NB4 (cell line): Measurements from ENCODE around the gene ILK.

Experiments
- DNase-seq: peaks from one replicate; pipeline ENCODE4 v3.0.0; 2010; ENCODE audit warnings: low read depth
- H3K4me3 ChIP-seq: one replicate; pipeline ENCODE4 v1.5.1; 2011; ENCODE audit warnings: mild to moderate bottlenecking, low read depth, low read length, moderate library complexity
- MYC ChIP-seq: IDR thresholded peaks from 2 replicates; pipeline ENCODE4 v1.6.1; 2011; ENCODE audit warnings: low read depth, low read length
- POLR2A ChIP-seq: IDR thresholded peaks from 2 replicates; pipeline ENCODE4 v1.6.1; 2011; ENCODE audit warnings: mild to moderate bottlenecking; ENCODE audit not compliant: insufficient read length; ENCODE audit errors: extremely low read depth
- TF ChIP-seq, protein P1 (sequence below): IDR thresholded peaks from 2 replicates; pipeline ENCODE4 v1.6.1; 2011; ENCODE audit warnings: low read depth, low read length
- TF ChIP-seq, protein P2 (sequence below): IDR thresholded peaks from one replicate; pipeline ENCODE4 v1.5.1; 2012; ENCODE audit warnings: low read depth, low read length

The ILK gene

DNA sequence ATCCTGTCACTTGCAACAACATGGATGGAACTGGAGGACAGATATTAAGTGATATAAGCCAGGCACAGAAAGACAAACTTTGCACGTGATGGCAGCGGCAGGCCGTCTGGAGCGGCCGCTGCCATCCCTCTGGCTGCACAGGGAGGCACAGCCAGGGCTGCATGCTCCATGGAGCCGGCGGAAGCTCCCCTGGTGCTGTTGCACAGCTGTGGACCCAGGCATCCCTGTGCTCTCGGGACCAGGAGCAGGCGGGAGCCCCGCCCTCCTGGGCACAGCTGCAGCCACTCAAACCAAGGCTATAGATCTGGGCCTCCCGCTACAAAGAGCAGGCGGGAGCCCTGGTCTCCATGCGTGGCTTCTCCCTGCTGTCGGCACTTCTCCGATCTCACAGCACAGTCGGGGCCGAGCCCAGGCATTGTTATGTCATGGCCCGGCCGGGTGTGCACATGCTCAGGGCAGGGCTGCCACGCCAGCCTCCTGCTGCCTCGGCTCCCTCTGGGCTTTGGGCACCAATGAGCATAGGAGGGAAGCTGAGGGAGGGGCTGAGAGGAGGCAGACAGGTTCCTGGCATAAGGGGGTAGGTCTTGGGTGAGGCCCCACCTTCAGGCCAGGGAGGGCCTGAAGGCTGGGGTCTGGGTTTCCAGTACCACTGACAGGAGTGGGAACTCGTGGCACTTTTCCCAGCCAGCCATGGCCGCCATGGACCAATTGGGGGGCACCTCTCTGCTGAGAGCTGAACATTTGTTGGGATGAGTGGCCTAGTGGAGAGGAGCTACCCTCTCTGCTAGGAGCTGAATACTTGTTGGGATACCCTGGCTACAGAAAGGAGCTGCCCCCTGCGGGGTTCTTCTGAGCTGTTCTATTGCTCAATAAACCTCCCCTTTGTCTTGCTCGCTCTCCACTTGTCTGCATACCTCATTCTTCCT is 16.9 kb upstream of the ILK start:
- DNase-seq: no peak
- H3K4me3 ChIP-seq: no peak overlapping the region
- TF ChIP-seq POLR2A: no peak
- TF ChIP-seq, protein P1, sequence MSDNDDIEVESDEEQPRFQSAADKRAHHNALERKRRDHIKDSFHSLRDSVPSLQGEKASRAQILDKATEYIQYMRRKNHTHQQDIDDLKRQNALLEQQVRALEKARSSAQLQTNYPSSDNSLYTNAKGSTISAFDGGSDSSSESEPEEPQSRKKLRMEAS: no peak

DNA sequence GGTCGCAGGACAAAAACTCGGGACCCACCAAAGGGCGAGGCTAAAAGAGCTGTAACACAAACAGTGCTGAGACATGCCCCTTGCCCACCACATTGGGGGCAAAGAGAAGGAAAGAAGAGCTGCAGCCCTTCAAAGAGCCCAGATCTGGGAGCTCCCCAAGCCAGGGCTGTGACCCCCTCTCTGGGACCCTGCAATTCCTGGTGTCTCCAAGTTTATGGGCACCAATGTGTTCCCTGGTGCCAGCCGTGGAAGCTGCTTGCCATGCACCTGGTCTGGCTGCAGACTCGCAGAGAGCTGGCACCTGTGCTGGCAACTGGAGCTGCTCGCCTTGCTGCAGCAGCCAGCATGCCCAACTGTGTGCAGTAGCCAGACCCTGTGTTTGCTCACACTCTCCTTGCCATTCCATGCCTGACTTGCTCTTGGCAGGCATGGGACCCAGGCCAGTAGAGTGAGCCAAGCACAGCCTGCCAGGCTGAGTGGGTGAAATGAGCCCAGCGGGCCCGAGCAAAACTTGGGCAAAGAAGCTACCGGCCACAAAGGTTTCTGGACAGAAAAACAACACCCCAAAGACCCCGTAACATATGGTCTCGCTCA is 16.1 kb upstream of the ILK start:
- no peak for TF ChIP-seq POLR2A
- TF ChIP-seq, protein P2, sequence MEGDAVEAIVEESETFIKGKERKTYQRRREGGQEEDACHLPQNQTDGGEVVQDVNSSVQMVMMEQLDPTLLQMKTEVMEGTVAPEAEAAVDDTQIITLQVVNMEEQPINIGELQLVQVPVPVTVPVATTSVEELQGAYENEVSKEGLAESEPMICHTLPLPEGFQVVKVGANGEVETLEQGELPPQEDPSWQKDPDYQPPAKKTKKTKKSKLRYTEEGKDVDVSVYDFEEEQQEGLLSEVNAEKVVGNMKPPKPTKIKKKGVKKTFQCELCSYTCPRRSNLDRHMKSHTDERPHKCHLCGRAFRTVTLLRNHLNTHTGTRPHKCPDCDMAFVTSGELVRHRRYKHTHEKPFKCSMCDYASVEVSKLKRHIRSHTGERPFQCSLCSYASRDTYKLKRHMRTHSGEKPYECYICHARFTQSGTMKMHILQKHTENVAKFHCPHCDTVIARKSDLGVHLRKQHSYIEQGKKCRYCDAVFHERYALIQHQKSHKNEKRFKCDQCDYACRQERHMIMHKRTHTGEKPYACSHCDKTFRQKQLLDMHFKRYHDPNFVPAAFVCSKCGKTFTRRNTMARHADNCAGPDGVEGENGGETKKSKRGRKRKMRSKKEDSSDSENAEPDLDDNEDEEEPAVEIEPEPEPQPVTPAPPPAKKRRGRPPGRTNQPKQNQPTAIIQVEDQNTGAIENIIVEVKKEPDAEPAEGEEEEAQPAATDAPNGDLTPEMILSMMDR: no peak
- TF ChIP-seq, protein P1: no peak
- TF ChIP-seq MYC: no peak
- DNase-seq: no peak

GRCh38 chr11:6588018-6588417 is 15.6 kb upstream of the ILK start:
- no peak for DNase-seq
- TF ChIP-seq MYC: no peak
- TF ChIP-seq, protein P1: no peak
- TF ChIP-seq, protein P2: no peak
- TF ChIP-seq POLR2A: no peak

More for the DNA sequence above, 16.1 kb upstream of the ILK start:
- no peak overlapping the region for H3K4me3 ChIP-seq

DNA sequence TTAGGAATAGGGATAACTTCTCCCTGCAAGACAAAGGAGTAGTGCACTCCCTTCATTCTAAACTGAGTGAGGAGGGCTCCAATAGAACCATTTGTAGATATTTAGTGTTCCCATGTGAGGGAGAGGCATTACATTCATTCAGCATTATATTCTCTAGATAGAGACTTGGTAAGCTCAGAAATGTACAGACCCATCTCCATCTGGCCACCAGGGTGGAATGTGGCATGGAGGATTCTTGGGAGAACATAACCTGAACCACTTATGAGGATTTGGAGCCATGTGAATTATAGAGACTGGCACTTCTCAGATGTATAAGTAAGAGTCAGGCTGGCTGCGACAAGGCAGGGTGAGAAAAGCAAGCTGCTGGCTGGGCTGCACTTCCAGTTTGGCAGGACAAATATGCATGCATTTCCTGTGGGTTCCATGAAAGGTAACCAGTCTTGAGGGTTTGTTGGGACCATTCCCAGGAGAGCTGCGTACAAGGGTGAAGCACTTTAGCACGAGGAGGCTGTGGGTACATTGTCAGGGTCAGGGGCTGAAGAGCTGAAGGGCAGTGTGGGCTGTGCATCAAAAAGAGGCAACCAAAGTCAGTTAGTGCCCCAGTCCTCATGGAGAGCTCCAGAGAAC is 9.3 kb upstream of the ILK start:
- H3K4me3 ChIP-seq: no peak overlapping the region
- no peak for DNase-seq
- no peak for TF ChIP-seq MYC
- TF ChIP-seq POLR2A: no peak
- TF ChIP-seq, protein P2: no peak
- TF ChIP-seq, protein P1: no peak

More at GRCh38 chr11:6588018-6588417, 15.6 kb upstream of the ILK start:
- H3K4me3 ChIP-seq: no peak overlapping the region

GRCh38 chr11:6596239-6596877 is 7.2 kb upstream of the ILK start:
- TF ChIP-seq, protein P2: no peak
- no peak for TF ChIP-seq MYC
- TF ChIP-seq, protein P1: no peak
- TF ChIP-seq POLR2A: no peak
- no peak overlapping the region for H3K4me3 ChIP-seq
- no peak for DNase-seq
